GM12878 (cell line): ENCODE results near the gene MSH3. TPM values are rescaled to one million over a fixed set of nuclear protein-coding genes. Genes with fewer than 3 reads are reported as not detected.
A peak's percentile ranks its signal among the peaks of the same experiment; 100 is the strongest.

Experiments used
- CBFB ChIP-seq: IDR thresholded peaks from 2 replicates; pipeline ENCODE4 v1.6.1; 2016; ENCODE audit warnings: antibody characterized with exemption, low read depth
- CHD2 ChIP-seq: IDR thresholded peaks from 2 replicates; pipeline ENCODE4 v1.6.1; 2011; ENCODE audit warnings: low read depth, low read length, improper control_type of control experiment, borderline replicate concordance
- DPF2 ChIP-seq: fragments of 450-650 bp; IDR thresholded peaks from 2 replicates; pipeline ENCODE4 v1.6.1; 2017; ENCODE audit warnings: mild to moderate bottlenecking
- EED ChIP-seq: sonication (generic); IDR thresholded peaks from 2 replicates; pipeline ENCODE4 v1.6.1; 2016; ENCODE audit warnings: antibody characterized with exemption, low read depth
- ETV6 ChIP-seq, 2 experiments: fragments of 450-650 bp in 1 of 2; IDR thresholded peaks in 1 of 2; conservative IDR thresholded peaks in 1 of 2; 2 replicates each; pipeline ENCODE4 v1.6.1; 2014; ENCODE audit warnings: antibody characterized with exemption in 1 of 2, borderline replicate concordance in 1 of 2, low read depth in 1 of 2, mild to moderate bottlenecking in 1 of 2, moderate library complexity in 1 of 2
- JUND ChIP-seq: IDR thresholded peaks from 2 replicates; pipeline ENCODE4 v1.6.1; 2012; ENCODE audit warnings: low read depth, mild to moderate bottlenecking, low read length, improper control_type of control experiment, moderate library complexity
- KAT2A ChIP-seq: conservative IDR thresholded peaks from 2 replicates; pipeline ENCODE4 v1.6.1; 2011; ENCODE audit warnings: low read depth, low read length; ENCODE audit not compliant: control insufficient read depth
- KLF5 ChIP-seq: fragments of 450-650 bp; IDR thresholded peaks from 2 replicates; pipeline ENCODE4 v1.6.1; 2014; ENCODE audit warnings: mild to moderate bottlenecking; ENCODE audit not compliant: partially characterized antibody
- MEF2A ChIP-seq: IDR thresholded peaks from 2 replicates; pipeline ENCODE4 v1.6.1; 2011; ENCODE audit warnings: low read depth, mild to moderate bottlenecking, low read length, moderate library complexity; ENCODE audit not compliant: insufficient read depth
- NRF1 ChIP-seq: conservative IDR thresholded peaks from 2 replicates; pipeline ENCODE4 v1.6.1; 2011; ENCODE audit warnings: mild to moderate bottlenecking, low read depth, low read length, improper control_type of control experiment
- POU2F2 ChIP-seq: IDR thresholded peaks from 3 replicates; pipeline ENCODE4 v1.6.1; 2011; ENCODE audit warnings: low read depth, mild to moderate bottlenecking, low read length, borderline replicate concordance
- RAD21 ChIP-seq: IDR thresholded peaks from 2 replicates; pipeline ENCODE4 v1.6.1; 2011; ENCODE audit warnings: mild to moderate bottlenecking, low read depth, low read length, moderate library complexity; ENCODE audit not compliant: insufficient read depth
- RCOR1 ChIP-seq: conservative IDR thresholded peaks from 2 replicates; pipeline ENCODE4 v1.6.1; 2012; ENCODE audit warnings: low read depth, low read length, improper control_type of control experiment
- SP1 ChIP-seq: IDR thresholded peaks from one replicate; pipeline ENCODE4 v1.6.1; 2011; ENCODE audit warnings: low read depth, low read length
- SPI1 ChIP-seq: IDR thresholded peaks from 2 replicates; pipeline ENCODE4 v1.6.1; 2011; ENCODE audit warnings: low read depth, mild to moderate bottlenecking, low read length, moderate library complexity, borderline replicate concordance; ENCODE audit not compliant: insufficient read depth
- SREBF1 ChIP-seq: IDR thresholded peaks from 2 replicates; pipeline ENCODE4 v1.6.1; 2012; ENCODE audit warnings: mild to moderate bottlenecking, low read length
- STAT1 ChIP-seq: fragments of 450-650 bp; conservative IDR thresholded peaks from 2 replicates; pipeline ENCODE4 v1.6.1; 2014; ENCODE audit warnings: antibody characterized with exemption, mild to moderate bottlenecking
- YBX1 ChIP-seq: fragments of 450-650 bp; IDR thresholded peaks from 2 replicates; pipeline ENCODE4 v1.6.1; 2016; ENCODE audit warnings: antibody characterized with exemption
- polyA plus RNA-seq, 11 experiments: library from polyadenylated mRNA; depleted of rRNA in 4 of 11; unstranded in 6 of 11; stranded (reverse) in 5 of 11; fragments of >200 nt; fragmentation: Nextera tagmentation in 4 of 11; fragmentation: Illumina TruSeq in 1 of 11; extraction: Ambion mirVana in 4 of 11; extraction: Trizol in 1 of 11; gene quantifications; 1 replicate in 1 of 11; 2 replicates in 10 of 11; pipeline versions ENCODE4 v1.2.1 to v1.2.3, GENCODE V29; 2011 to 2016; ENCODE audit warnings: inconsistent platforms in 2 of 11, missing spikeins in 2 of 11, low read depth in 1 of 11
- total RNA-seq, 4 experiments: library from RNA; depleted of rRNA in 3 of 4; stranded (reverse); fragments of >200 nt in 3 of 4; fragmentation: Illumina TruSeq in 1 of 4; extraction: Trizol in 1 of 4; gene quantifications; 2 replicates each; pipeline versions ENCODE4 v1.2.1 to v1.2.3, GENCODE V29; 2013 to 2021
- TF ChIP-seq, protein P1 (sequence below): fragments of 450-650 bp; formaldehyde crosslinking; IDR thresholded peaks from 2 replicates; pipeline ENCODE4 v1.4.0; 2022; ENCODE audit warnings: mild to moderate bottlenecking, moderate library complexity
- TF ChIP-seq, protein P2 (sequence below): IDR thresholded peaks from 2 replicates; pipeline ENCODE4 v1.6.1; 2012; ENCODE audit warnings: low read depth, low read length, improper control_type of control experiment
- TF ChIP-seq, protein P3 (sequence below): fragments of 450-650 bp; IDR thresholded peaks from 2 replicates; pipeline ENCODE4 v1.6.1; 2017; ENCODE audit warnings: antibody characterized with exemption, mild to moderate bottlenecking, moderate library complexity

Gene MSH3
- total and polyA plus RNA-seq, 10 of the 15 experiments (the other 5 are each of a cell fraction or from before 2014, with no cell fraction given) = 4.7 to 17.5 (median 12.2) TPM

DNA sequence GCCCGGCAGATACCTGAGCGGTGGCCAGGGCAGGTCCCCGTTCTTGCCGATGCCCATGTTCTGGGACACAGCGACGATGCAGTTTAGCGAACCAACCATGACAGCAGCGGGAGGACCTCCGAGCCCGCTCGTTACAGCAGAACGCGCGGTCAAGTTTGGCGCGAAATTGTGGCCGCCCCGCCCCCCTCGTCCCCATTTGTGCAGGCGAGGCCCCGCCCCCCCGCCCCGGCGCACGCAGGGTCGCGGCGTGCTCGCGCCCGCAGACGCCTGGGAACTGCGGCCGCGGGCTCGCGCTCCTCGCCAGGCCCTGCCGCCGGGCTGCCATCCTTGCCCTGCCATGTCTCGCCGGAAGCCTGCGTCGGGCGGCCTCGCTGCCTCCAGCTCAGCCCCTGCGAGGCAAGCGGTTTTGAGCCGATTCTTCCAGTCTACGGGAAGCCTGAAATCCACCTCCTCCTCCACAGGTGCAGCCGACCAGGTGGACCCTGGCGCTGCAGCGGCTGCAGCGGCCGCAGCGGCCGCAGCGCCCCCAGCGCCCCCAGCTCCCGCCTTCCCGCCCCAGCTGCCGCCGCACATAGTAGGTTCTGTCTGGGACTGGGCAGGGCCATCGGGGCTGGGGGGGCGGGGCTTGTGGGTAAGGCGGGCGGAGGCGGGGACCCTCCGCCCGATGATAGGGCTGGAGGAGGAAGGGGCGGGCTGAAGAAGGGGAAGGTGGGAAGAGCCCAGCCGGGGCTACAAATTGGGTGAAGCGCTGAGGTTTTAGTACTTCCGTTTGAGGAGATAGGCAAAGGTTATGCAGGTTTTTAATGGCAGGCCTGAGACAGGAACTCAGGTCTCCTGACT lies at the start of gene MSH3, which contains the start of gene DHFR (continued):
- TF ChIP-seq CBFB (peak; percentile 15; the same call in 1 of the 2 replicates), KLF5 (no peak), SPI1 (peak; percentile 37; the same call in 1 of the 2 replicates), RCOR1 (no peak), KAT2A (no peak), CHD2 (no peak), EED (no peak), DPF2 (peak; percentile 100), SP1 (peak; percentile 50), STAT1 (no peak), YBX1 (no peak), JUND (no peak), POU2F2 (peak; percentile 82; the same call in 2 of the 3 replicates), ETV6 (conservative IDR thresholded peaks at IDR 0.05 in 1 of 2, IDR thresholded peaks at IDR 0.05 in 1 of 2; ENCODE audit: borderline replicate concordance in 1 of 2, low read depth in 1 of 2) (no peak), MEF2A (0 out of 2 replicates have a peak, but pooled peaks have one; percentile 9), NRF1 (no peak), RAD21 (no peak), SREBF1 (no peak)
- TF ChIP-seq, protein P1, sequence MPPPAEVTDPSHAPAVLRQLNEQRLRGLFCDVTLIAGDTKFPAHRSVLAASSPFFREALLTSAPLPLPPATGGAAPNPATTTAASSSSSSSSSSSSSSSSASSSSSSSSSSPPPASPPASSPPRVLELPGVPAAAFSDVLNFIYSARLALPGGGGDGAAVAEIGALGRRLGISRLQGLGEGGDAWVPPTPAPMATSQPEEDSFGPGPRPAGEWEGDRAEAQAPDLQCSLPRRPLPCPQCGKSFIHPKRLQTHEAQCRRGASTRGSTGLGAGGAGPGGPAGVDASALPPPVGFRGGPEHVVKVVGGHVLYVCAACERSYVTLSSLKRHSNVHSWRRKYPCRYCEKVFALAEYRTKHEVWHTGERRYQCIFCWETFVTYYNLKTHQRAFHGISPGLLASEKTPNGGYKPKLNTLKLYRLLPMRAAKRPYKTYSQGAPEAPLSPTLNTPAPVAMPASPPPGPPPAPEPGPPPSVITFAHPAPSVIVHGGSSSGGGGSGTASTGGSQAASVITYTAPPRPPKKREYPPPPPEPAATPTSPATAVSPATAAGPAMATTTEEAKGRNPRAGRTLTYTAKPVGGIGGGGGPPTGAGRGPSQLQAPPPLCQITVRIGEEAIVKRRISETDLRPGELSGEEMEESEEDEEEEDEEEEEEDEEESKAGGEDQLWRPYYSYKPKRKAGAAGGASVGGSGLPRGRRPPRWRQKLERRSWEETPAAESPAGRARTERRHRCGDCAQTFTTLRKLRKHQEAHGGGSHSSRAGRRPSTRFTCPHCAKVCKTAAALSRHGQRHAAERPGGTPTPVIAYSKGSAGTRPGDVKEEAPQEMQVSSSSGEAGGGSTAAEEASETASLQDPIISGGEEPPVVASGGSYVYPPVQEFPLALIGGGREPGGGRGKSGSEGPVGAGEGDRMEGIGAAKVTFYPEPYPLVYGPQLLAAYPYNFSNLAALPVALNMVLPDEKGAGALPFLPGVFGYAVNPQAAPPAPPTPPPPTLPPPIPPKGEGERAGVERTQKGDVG (CRISPR knock-in tag) = no peak
- TF ChIP-seq, protein P2, sequence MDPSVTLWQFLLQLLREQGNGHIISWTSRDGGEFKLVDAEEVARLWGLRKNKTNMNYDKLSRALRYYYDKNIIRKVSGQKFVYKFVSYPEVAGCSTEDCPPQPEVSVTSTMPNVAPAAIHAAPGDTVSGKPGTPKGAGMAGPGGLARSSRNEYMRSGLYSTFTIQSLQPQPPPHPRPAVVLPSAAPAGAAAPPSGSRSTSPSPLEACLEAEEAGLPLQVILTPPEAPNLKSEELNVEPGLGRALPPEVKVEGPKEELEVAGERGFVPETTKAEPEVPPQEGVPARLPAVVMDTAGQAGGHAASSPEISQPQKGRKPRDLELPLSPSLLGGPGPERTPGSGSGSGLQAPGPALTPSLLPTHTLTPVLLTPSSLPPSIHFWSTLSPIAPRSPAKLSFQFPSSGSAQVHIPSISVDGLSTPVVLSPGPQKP = 0 out of 2 replicates have a peak, but pooled peaks have one; percentile 24
- TF ChIP-seq, protein P3, sequence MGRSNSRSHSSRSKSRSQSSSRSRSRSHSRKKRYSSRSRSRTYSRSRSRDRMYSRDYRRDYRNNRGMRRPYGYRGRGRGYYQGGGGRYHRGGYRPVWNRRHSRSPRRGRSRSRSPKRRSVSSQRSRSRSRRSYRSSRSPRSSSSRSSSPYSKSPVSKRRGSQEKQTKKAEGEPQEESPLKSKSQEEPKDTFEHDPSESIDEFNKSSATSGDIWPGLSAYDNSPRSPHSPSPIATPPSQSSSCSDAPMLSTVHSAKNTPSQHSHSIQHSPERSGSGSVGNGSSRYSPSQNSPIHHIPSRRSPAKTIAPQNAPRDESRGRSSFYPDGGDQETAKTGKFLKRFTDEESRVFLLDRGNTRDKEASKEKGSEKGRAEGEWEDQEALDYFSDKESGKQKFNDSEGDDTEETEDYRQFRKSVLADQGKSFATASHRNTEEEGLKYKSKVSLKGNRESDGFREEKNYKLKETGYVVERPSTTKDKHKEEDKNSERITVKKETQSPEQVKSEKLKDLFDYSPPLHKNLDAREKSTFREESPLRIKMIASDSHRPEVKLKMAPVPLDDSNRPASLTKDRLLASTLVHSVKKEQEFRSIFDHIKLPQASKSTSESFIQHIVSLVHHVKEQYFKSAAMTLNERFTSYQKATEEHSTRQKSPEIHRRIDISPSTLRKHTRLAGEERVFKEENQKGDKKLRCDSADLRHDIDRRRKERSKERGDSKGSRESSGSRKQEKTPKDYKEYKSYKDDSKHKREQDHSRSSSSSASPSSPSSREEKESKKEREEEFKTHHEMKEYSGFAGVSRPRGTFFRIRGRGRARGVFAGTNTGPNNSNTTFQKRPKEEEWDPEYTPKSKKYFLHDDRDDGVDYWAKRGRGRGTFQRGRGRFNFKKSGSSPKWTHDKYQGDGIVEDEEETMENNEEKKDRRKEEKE = no peak
